Hepatocyte (in vitro differentiated cells): ENCODE results near the gene CPNE2. TPM values are rescaled to one million over a fixed set of nuclear protein-coding genes. Genes with fewer than 3 reads are reported as not detected.

Experiments used
- DNase-seq: peaks from one replicate; pipeline ENCODE4 v3.0.0-alpha.2; 2016; ENCODE audit warnings: low spot score
- H2AFZ ChIP-seq: fragments of 200-600 bp; sonication (generic); 2 replicates; pipeline ENCODE4 v1.6.0; 2016; ENCODE audit warnings: antibody characterized with exemption, mild to moderate bottlenecking
- H3K27ac ChIP-seq: fragments of 200-600 bp; sonication (generic); 2 replicates; pipeline ENCODE4 v1.5.1; 2016; ENCODE audit warnings: mild to moderate bottlenecking
- H3K27me3 ChIP-seq: fragments of 200-600 bp; sonication (generic); 2 replicates; pipeline ENCODE4 v1.6.1; 2016
- H3K36me3 ChIP-seq: fragments of 200-600 bp; sonication (generic); replicated peaks from 2 replicates; pipeline ENCODE4 v1.5.1; 2016; ENCODE audit warnings: low read depth; ENCODE audit not compliant: insufficient read depth
- H3K4me1 ChIP-seq: fragments of 200-600 bp; sonication (generic); 2 replicates; pipeline ENCODE4 v1.5.1; 2016; ENCODE audit warnings: mild to moderate bottlenecking, moderate library complexity; ENCODE audit not compliant: insufficient read depth
- H3K4me2 ChIP-seq: fragments of 200-600 bp; sonication (generic); 2 replicates; pipeline ENCODE4 v1.6.0; 2016
- H3K4me3 ChIP-seq: fragments of 200-600 bp; sonication (generic); 2 replicates; pipeline ENCODE4 v1.5.1; 2016; ENCODE audit warnings: mild to moderate bottlenecking
- H3K79me2 ChIP-seq: fragments of 200-600 bp; sonication (generic); 2 replicates; pipeline ENCODE4 v1.6.0; 2017; ENCODE audit warnings: mild to moderate bottlenecking
- H3K9me2 ChIP-seq: fragments of 200-600 bp; sonication (generic); replicated peaks from 2 replicates; pipeline ENCODE4 v1.6.0; 2017; ENCODE audit warnings: mild to moderate bottlenecking; ENCODE audit not compliant: insufficient read depth
- H3K9me3 ChIP-seq: fragments of 200-600 bp; sonication (generic); 2 replicates; pipeline ENCODE4 v1.5.1; 2016; ENCODE audit warnings: low read depth, mild to moderate bottlenecking
- H4K20me1 ChIP-seq: fragments of 200-600 bp; sonication (generic); 2 replicates; pipeline ENCODE4 v1.6.0; 2016; ENCODE audit warnings: mild to moderate bottlenecking; ENCODE audit not compliant: insufficient read depth, poor library complexity, severe bottlenecking
- CTCF ChIP-seq: fragments of 200-600 bp; sonication (generic); IDR thresholded peaks from 2 replicates; pipeline ENCODE4 v1.5.1; 2016; ENCODE audit warnings: antibody characterized with exemption, mild to moderate bottlenecking; ENCODE audit not compliant: poor library complexity
- EZH2 ChIP-seq: fragments of 200-600 bp; sonication (generic); IDR thresholded peaks from 2 replicates; pipeline ENCODE4 v1.6.1; 2016; ENCODE audit warnings: antibody characterized with exemption, mild to moderate bottlenecking, borderline replicate concordance
- EZH2phosphoT487 ChIP-seq: fragments of 200-600 bp; sonication (generic); IDR thresholded peaks from one replicate; pipeline ENCODE4 v1.6.1; 2018; ENCODE audit warnings: antibody characterized with exemption, mild to moderate bottlenecking, low read depth, moderate library complexity; ENCODE audit not compliant: unreplicated experiment, severe bottlenecking
- WGBS: methylation state at CpG from one replicate; pipeline ENCODE4 v1.1.6; 2016; ENCODE audit warnings: low lambda C conversion rate; ENCODE audit errors: missing lambda C conversion rate; 5-methylcytosine and 5-hydroxymethylcytosine counted together
- polyA plus RNA-seq: library from polyadenylated mRNA; unstranded; fragments of >200 nt; fragmentation: Nextera tagmentation; extraction: Ambion mirVana; gene quantifications from 2 replicates; pipeline ENCODE4 v1.2.1, GENCODE V29; 2016
- total RNA-seq: library from RNA; depleted of rRNA; stranded (reverse); fragments of >200 nt; gene quantifications from 2 replicates; pipeline ENCODE4 v1.2.3, GENCODE V29; 2014

CPNE2 gene
- total and polyA plus RNA-seq, 2 experiments from 2014 or later, result 15.6 to 22.3 TPM

- WGBS, result 93% methylated on average over 5 of the region's 5 CpGs
- TF ChIP-seq CTCF (no peak), EZH2 (no peak), EZH2phosphoT487 (no peak)
Measured at GRCh38 chr16:57127037-57127763, 34.8 kb downstream of the CPNE2 start.

GRCh38 chr16:57127836-57128235 is 35.5 kb downstream of the CPNE2 start:
- H3K27ac ChIP-seq, result no peak overlapping the region
- no peaks in the 10 kb centered on the region for H4K20me1 ChIP-seq
- no peaks in the 10 kb centered on the region for H3K27me3 ChIP-seq
- H3K9me3 ChIP-seq, result no peaks in the 10 kb centered on the region
- WGBS, result 91% methylated on average over 7 of the region's 7 CpGs
- no peaks in the 10 kb centered on the region for H3K36me3 ChIP-seq
- no peak for DNase-seq
- H3K4me1 ChIP-seq, result no peaks in the 10 kb centered on the region
- no peak overlapping the region for H3K4me2 ChIP-seq
- no peak overlapping the region for H2AFZ ChIP-seq
- no peaks in the 10 kb centered on the region for H3K9me2 ChIP-seq
- H3K79me2 ChIP-seq, result no peaks in the 10 kb centered on the region
- TF ChIP-seq EZH2, result no peak
- no peak for TF ChIP-seq EZH2phosphoT487
- no peak for TF ChIP-seq CTCF
- H3K4me3 ChIP-seq, result no peak overlapping the region

More at GRCh38 chr16:57127037-57127763, 34.8 kb downstream of the CPNE2 start:
- Histone ChIP-seq H2AFZ (no peak overlapping the region), H3K27me3 (no peaks in the 10 kb centered on the region), H3K9me3 (no peaks in the 10 kb centered on the region), H4K20me1 (no peaks in the 10 kb centered on the region), H3K27ac (no peak overlapping the region), H3K36me3 (no peaks in the 10 kb centered on the region), H3K4me1 (no peaks in the 10 kb centered on the region), H3K79me2 (no peaks in the 10 kb centered on the region), H3K4me2 (no peak overlapping the region), H3K9me2 (no peaks in the 10 kb centered on the region), H3K4me3 (no peak overlapping the region)
- no peak for DNase-seq

- no peaks in the 10 kb centered on the region for H3K79me2 ChIP-seq
- no peaks in the 10 kb centered on the region for H3K4me1 ChIP-seq
- no peaks in the 10 kb centered on the region for H3K36me3 ChIP-seq
- H3K4me2 ChIP-seq, result no peak overlapping the region
- H2AFZ ChIP-seq, result no peak overlapping the region
- H3K27ac ChIP-seq, result no peak overlapping the region
- H3K9me2 ChIP-seq, result no peaks in the 10 kb centered on the region
- TF ChIP-seq CTCF (no peak), EZH2phosphoT487 (no peak), EZH2 (no peak)
- H3K27me3 ChIP-seq, result no peaks in the 10 kb centered on the region
- no peaks in the 10 kb centered on the region for H4K20me1 ChIP-seq
- H3K4me3 ChIP-seq, result no peak overlapping the region
- WGBS, result 90% methylated on average over 11 of the region's 11 CpGs
- H3K9me3 ChIP-seq, result no peaks in the 10 kb centered on the region
- no peak for DNase-seq
Measured at GRCh38 chr16:57128771-57129389, 36.5 kb downstream of the CPNE2 start.
